DMS 273 treated with DMSO at 0.1 percent for 48 hours (cell line): ENCODE data around the gene FHOD3.

Experiments
- DNase-seq: peaks from one replicate; lab custom pipeline; 2025; lab: John Stamatoyannopoulos, UW

FHOD3 gene

GRCh38 chr18:36410346-36410745, 112.8 kb downstream of the FHOD3 start:
- DNase-seq: no peak

GRCh38 chr18:36411745-36412168, 114.2 kb downstream of the FHOD3 start:
- DNase-seq: peak; percentile 57

- DNase-seq: no peak
Observed at GRCh38 chr18:36412778-36413177, 115.3 kb downstream of the FHOD3 start.

- no peak for DNase-seq
Observed at GRCh38 chr18:36415171-36415570, 117.7 kb downstream of the FHOD3 start.

GRCh38 chr18:36415625-36416024, 118.1 kb downstream of the FHOD3 start:
- no peak for DNase-seq

- no peak for DNase-seq
Observed at GRCh38 chr18:36419188-36419899, 121.8 kb downstream of the FHOD3 start.

DNA sequence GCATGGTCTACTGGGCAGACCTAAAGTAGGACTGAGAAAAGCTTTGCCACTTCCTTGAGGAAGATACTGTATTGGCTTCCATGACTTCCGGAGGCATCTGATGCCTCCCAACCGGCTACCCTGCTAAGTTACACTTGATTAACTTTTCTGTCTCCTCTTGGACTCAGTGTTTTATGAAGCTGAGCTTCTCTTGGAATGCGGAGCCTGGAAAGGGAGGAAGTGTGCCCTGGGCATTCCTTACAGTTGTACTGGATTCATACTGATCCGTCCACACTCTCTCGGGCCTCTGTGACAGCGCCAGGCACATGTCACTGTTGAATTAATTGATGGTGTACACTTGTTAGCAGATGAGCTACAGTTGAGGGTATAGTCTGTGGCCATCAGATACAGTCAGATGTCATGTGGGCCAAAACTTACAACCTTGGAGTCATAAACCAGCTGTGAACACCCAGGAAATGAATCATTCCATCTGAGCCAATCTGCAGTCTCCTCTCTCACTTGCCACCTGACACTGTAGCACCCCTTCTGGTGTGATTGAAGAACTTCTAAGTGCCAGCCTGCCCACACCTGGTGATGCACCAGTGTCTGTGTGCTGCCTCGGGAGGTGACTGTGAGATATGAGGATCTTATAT, 122.5 kb downstream of the FHOD3 start:
- no peak for DNase-seq

DNA sequence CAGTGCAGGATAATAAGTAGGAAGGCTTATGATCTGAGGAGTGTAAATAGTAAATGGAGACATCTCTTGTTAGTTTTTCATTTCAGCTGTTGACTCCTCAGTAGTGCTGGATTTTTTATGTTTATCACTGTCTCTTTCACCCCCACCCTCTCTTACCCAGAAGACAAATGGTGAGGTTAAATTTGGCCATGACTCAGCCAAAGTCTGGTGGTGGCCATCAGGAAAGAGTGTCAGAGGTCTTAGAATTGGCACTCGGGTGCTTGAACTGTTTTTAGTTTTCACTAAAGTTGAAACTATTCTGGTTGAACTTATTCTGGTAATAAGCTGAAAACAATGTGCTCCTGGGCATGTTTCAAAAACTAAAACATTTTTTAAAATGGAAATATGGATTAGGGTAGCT, 123.3 kb downstream of the FHOD3 start:
- DNase-seq: no peak

DNA sequence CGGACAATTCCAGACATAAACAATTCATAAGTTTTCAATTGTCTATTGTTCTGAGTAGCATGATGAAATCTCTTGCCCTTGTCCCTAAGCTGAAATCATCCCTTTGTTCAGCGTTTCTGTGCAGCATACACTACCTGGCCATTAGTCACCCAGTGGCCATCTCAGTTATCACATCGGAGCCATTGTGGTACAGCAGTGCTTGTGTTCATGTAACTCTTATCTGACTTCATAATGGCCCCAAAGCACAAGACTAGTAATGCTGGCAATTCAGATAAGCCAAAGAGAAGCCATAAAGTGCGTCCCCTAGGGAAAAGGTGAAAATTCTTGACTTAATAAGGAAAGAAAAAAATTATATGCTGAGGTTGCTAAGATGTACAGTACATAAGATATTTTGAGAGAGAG, 127.2 kb downstream of the FHOD3 start:
- no peak for DNase-seq

GRCh38 chr18:36427369-36427768, 129.9 kb downstream of the FHOD3 start:
- no peak for DNase-seq

- no peak for DNase-seq
Observed at GRCh38 chr18:36427831-36428230, 130.3 kb downstream of the FHOD3 start.

- DNase-seq: no peak
Observed at GRCh38 chr18:36428431-36429029, 131.0 kb downstream of the FHOD3 start.

DNA sequence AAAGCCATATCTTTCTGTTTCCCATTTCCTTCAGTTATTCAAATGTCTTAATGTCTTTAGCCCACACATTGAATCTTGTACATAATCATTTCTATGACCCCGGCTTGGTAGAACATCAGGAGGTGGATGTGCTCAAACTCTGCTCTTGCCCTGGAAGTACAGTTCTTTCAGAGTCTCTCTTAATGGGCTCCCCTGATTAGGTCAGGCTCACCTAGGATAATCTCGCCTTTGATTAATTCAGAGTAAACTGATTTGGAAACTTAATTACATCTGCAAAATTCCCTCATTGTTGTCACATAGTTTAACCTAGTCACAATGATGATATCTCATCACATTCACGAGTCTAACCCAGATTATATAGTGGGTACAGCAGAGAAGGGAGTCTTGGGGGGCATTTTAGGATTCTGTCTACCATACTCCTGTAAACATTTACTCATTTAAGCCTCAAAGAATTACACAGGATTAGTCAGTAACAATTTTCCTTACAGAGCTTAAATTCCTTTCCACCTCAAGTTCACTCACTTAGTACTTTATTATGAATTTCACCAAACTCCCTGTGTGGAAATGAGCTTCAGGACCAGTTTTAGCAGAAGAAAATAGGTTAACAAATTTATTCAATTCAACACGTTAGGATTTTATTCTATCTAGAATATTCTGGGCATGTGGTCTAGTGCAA, 135.5 kb downstream of the FHOD3 start:
- DNase-seq: no peak

GRCh38 chr18:36436387-36436786, 138.9 kb downstream of the FHOD3 start:
- DNase-seq: no peak

- no peak for DNase-seq
Observed at GRCh38 chr18:36440614-36441013, 143.1 kb downstream of the FHOD3 start.

- DNase-seq: no peak
Observed at GRCh38 chr18:36441426-36442240, 144.1 kb downstream of the FHOD3 start.

GRCh38 chr18:36442717-36443116, 145.2 kb downstream of the FHOD3 start:
- no peak for DNase-seq

DNA sequence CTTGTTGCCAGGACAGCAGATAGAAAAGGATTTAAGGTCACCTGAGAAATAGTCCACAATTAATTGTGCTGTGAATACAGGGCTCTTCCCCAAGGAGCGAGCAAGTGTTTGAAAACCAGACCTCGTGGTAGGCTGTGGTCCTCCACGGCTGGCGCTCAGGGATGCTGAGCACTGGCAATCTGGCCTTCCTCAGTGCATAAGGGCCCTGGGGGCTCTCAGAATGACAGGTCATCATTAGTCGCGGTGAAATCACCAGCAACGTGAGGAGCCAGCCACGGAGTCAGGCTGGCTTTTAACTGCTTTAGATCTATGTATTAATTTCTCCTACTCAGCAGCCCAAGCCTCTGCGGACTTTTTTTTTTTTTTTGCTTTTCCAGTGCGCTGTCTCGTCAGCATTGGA, 148.5 kb downstream of the FHOD3 start:
- no peak for DNase-seq

DNA sequence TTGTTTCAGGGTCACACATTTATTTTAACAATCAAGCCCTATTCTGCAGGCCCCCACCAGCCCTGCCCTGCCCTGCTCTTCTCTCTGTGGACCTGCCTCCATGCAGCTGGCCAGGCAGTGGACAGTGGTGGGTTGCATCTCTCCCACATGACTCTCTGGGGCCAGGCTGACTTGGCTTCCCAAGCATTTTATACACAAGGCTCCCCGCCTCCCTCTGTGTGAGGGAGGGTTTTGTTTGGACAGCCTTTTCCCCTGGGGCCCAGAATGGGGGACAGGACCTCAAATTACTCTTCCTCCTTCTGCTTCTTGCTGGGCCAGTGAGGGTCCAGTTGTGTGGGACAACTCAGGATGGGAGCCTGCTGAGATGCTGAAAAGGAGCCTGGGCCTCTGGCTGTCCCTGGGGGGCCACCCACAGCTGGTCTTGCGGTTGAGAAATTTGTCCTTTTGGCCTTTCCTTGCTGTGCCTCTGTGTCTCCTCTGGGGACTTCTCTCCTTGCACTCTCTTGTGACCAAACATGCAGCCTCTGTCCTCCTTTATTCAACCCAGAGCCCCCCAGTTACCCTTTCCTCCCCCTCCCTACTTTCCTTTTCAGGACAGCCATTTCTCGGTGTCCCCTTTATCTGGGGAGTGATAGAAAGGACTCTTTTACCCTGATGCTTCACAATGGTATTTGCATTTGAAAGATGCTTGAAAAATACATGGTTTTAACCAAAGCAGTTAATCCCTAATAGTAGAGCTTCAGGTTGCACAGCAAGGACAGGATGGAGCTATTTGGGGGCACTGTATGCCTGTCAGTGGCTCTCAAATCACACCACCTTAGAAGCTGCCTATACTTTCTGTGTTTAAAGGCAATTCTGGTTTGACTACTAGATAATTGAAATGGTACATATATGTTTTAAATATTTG, 151.1 kb downstream of the FHOD3 start:
- DNase-seq: no peak

- no peak for DNase-seq
Observed at GRCh38 chr18:36449451-36449850, 151.9 kb downstream of the FHOD3 start.

DNA sequence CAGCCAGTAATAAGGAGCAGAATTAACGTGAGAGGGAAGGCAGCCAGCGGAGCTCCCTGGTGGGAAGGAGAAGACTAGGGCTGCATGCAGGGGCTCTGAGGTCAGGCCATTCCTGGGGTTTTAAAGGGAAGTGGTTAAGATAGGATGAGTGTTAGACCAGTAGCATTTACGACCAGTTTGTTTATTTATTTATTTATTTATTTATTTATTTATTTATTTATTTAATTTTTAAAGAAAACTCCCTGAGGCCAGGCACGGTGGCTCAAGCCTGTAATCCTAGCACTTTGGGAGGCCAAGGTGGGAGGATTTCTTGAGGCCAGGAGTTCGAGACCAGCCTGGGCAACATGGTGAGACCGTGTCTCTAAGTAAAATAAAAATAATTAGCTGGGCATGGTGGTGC, 152.8 kb downstream of the FHOD3 start:
- DNase-seq: no peak
